Uterus (tissue), 2 donors: ENCODE data around the gene SLC39A10.

Experiments used
- POLR2A ChIP-seq, 2 donors: fragments of 450-650 bp; IDR thresholded peaks; one replicate each; pipeline ENCODE4 v1.6.1; 2016; ENCODE audit warnings: antibody characterized with exemption in 2 of 2, mild to moderate bottlenecking in 1 of 2, moderate library complexity in 1 of 2
- TF ChIP-seq, protein P1 (sequence below), 4 experiments: fragments of 200-600 bp in 2 of 4; fragments of 450-650 bp in 2 of 4; sonication (generic) in 2 of 4; IDR thresholded peaks; one replicate each; pipeline ENCODE4 v1.5.1; 2016 to 2019; ENCODE audit warnings: antibody characterized with exemption in 4 of 4, mild to moderate bottlenecking in 2 of 4, moderate library complexity in 1 of 4

DNA sequence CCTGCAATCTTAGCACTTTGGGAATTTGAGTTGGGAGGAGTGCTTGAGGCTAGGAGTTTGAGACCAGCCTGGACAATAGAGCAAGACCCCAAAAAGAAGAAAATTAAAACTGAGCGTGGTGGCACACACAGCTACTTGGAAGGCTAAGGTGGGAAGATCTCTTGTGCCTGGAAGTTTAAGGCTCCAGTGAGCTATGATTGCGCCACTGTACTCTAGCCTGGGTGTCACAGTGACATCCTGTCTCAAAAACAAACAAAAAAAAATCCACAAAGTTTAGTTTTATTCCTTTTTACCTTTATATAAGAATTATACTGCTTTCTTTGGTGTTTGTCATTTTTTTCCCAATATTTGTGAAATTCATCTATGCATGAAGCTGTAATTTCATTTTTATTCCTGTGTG lies 20.3 kb downstream of the SLC39A10 start:
- TF ChIP-seq, protein P1, sequence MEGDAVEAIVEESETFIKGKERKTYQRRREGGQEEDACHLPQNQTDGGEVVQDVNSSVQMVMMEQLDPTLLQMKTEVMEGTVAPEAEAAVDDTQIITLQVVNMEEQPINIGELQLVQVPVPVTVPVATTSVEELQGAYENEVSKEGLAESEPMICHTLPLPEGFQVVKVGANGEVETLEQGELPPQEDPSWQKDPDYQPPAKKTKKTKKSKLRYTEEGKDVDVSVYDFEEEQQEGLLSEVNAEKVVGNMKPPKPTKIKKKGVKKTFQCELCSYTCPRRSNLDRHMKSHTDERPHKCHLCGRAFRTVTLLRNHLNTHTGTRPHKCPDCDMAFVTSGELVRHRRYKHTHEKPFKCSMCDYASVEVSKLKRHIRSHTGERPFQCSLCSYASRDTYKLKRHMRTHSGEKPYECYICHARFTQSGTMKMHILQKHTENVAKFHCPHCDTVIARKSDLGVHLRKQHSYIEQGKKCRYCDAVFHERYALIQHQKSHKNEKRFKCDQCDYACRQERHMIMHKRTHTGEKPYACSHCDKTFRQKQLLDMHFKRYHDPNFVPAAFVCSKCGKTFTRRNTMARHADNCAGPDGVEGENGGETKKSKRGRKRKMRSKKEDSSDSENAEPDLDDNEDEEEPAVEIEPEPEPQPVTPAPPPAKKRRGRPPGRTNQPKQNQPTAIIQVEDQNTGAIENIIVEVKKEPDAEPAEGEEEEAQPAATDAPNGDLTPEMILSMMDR (IDR thresholded peaks at IDR 0.05): no peak
- TF ChIP-seq POLR2A (IDR thresholded peaks at IDR 0.05): no peak
